ENCODE measurements around the gene OVOL3. TPM values are rescaled to one million over a fixed set of nuclear protein-coding genes. Genes with fewer than 3 reads are reported as not detected.
A peak's percentile ranks its signal among the peaks of the same experiment; 100 is the strongest.

Gene OVOL3
- total RNA-seq, 1 donor from 2014 or later: not detected

DNA sequence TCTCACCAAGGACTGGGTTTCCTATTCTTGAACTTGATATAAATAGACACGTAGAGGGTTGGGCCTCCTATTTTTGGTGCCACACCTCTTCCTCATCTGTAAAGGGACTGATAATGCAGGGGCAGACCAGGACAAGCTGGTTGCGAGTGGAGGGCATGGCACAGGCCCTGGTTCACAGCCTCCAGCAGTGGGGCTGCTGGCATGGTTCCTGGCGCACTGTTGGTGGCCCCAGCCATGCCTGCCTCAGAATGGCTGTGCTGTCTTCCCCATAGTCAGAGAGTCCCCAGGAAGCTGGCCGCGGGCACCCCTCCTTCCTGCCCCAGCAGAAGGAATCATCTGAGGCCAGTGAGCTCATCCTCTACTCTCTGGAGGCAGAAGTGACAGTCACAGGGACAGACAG, 10.5 kb upstream of the OVOL3 start:
- Histone ChIP-seq H3K36me3 (no peaks in the 10 kb centered on the region), H3K27ac (no peak overlapping the region), H3K27me3 (no peaks in the 10 kb centered on the region), H3K9me3 (no peaks in the 10 kb centered on the region), H3K4me3 (no peak overlapping the region), H3K4me1 (peaks cover 14% of the 10 kb centered on the region)
- no peak for DNase-seq (ENCODE audit: extremely low spot score in 2 of 2)
- no peak for TF ChIP-seq POLR2A (IDR thresholded peaks at IDR 0.05)
- no peak for TF ChIP-seq POLR2AphosphoS5 (IDR thresholded peaks at IDR 0.05; ENCODE audit: insufficient read depth in 1 of 2, low read depth in 1 of 2)
- TF ChIP-seq CTCF (IDR thresholded peaks at IDR 0.05): no peak
- intact Hi-C loops (cut with DNase I): no loop called here

DNA sequence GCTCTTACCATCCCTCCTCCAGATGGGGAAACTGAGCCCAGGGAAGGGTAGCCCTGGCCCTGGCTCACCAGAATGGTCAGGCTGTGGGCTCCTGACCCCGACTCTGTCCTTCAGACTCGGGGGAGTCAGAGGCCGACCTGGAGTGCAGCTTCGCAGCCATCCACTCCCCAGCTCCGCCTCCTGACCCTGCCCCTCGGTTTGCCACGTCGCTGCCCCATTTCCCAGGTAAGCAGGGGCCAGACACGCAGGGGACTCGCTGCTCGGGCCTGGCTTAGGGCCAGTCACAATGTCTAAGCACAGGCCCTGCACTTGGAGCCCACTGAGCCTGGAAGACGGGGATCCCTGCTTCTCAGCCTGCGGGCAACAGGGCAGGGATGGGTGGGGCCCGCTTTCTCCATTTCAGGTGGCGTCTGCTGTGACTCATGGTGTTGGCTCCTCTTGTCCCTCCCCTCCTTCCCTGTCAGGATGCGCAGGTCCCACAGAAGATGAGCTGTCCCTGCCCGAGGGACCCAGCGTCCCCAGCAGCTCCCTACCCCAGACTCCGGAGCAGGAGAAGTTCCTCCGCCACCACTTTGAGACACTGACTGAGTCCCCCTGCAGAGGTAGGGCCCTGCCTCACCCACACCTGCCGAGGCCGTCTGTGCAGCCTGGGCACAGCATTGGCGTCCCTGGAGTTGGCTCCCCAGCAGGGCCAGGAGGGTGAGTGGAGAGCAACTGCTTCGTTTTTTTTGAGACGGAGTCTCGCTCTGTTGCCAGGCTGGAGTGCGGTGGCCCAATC, 9.2 kb upstream of the OVOL3 start:
- Histone ChIP-seq H3K4me3 (no peak overlapping the region), H3K27me3 (no peaks in the 10 kb centered on the region), H3K4me1 (peaks cover 14% of the 10 kb centered on the region), H3K9me3 (no peaks in the 10 kb centered on the region), H3K27ac (no peak overlapping the region), H3K36me3 (no peaks in the 10 kb centered on the region)
- intact Hi-C loops (cut with DNase I): no loop called here
- no peak for TF ChIP-seq POLR2A (IDR thresholded peaks at IDR 0.05)
- TF ChIP-seq POLR2AphosphoS5 (IDR thresholded peaks at IDR 0.05; ENCODE audit: insufficient read depth in 1 of 2, low read depth in 1 of 2): peak in 1 of 2 donors; percentile 13
- no peak for TF ChIP-seq CTCF (IDR thresholded peaks at IDR 0.05)
- no peak for DNase-seq (ENCODE audit: extremely low spot score in 2 of 2)

DNA sequence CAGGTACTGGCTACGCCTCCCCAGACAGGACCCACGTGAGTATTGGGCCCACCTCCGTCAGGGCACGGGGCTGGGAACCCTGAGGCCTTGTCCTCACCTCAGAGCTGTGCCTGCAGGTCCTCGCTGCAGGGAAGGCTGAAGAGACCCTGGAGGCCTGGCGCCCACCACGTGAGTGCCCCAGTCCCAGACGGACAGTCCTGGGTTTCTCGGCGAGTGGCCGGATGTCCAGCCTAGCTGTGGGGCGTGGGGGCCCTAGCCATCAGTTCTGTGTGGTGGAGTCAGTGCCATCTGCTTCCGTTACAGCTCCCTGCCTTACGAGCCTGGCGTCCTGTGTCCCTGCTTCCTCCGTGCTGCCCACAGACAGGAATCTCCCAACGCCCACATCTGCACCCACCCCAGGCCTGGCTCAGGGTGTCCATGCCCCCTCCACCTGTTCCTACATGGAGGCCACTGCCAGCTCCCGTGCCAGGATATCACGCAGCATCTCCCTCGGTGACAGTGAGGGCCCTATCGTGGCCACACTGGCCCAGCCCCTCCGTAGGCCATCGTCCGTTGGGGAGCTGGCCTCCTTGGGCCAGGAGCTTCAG, 7.8 kb upstream of the OVOL3 start:
- Histone ChIP-seq H3K27me3 (no peaks in the 10 kb centered on the region), H3K4me3 (no peak overlapping the region), H3K36me3 (no peaks in the 10 kb centered on the region), H3K27ac (no peak overlapping the region), H3K4me1 (peaks cover 14% of the 10 kb centered on the region), H3K9me3 (no peaks in the 10 kb centered on the region)
- intact Hi-C loops (cut with DNase I): no loop called here
- DNase-seq (ENCODE audit: extremely low spot score in 2 of 2): no peak
- TF ChIP-seq CTCF (IDR thresholded peaks at IDR 0.05) (no peak), POLR2A (IDR thresholded peaks at IDR 0.05) (no peak), POLR2AphosphoS5 (IDR thresholded peaks at IDR 0.05; ENCODE audit: insufficient read depth in 1 of 2, low read depth in 1 of 2) (no peak)

DNA sequence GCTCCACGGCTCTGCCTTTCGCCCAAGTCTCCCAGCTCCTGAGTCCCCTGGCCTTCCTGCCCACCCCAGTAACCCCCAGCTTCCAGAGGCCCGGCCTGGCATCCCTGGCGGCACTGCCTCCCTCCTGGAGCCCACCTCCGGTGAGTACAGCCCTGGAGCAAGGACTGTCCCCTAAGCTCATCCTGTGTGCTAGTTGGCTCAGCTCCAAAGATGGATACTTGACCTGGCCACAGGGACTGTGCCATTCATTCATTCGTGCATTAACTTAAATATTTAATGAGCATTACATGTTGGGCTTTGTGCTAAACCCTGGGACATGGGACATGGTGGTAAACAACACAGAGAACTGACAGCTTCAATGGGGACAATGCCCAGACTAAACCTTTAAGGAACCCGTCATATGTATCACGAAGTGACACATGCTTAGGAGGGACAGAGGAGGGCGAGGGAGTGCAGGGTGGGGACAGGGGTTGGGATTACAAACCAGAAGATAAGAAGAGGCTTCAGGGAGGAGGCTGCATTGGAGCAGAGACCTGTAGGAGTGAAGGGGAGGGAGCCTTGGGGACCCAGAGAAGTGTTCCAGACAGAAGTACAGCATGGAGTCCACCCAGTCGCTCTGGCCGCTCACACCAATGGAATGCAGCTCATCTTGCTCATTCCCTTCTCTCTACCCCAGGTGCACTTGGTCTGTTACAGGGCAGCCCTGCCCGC, 6.9 kb upstream of the OVOL3 start:
- DNase-seq (ENCODE audit: extremely low spot score in 2 of 2): no peak
- Histone ChIP-seq H3K27ac (no peak overlapping the region), H3K9me3 (no peaks in the 10 kb centered on the region), H3K4me3 (no peak overlapping the region), H3K36me3 (no peaks in the 10 kb centered on the region), H3K27me3 (no peaks in the 10 kb centered on the region), H3K4me1 (peaks cover 14% of the 10 kb centered on the region)
- no peak for TF ChIP-seq POLR2A (IDR thresholded peaks at IDR 0.05)
- TF ChIP-seq POLR2AphosphoS5 (IDR thresholded peaks at IDR 0.05; ENCODE audit: insufficient read depth in 1 of 2, low read depth in 1 of 2): no peak
- TF ChIP-seq CTCF (IDR thresholded peaks at IDR 0.05): no peak
- intact Hi-C loops (cut with DNase I): no loop called here

All from vagina (tissue), 2 donors.